OCI-LY7 (cell line): ENCODE data around the gene LRCH3. TPM values are rescaled to one million over a fixed set of nuclear protein-coding genes. Genes with fewer than 3 reads are reported as not detected.

Experiments used
- BruUV-seq: library from RNA; stranded (reverse); fragments of 400-500 nt; replicated peaks from 2 replicates; lab custom pipeline; 2021; lab: Mats Ljungman, UMichigan
- CTCF ChIA-PET: fragments of 300-600 bp; sonication (Branson Sonifier 250); formaldehyde crosslinking; loops from one replicate; lab custom pipeline; 2022; ENCODE audit warnings: antibody characterized with exemption; ENCODE audit not compliant: unreplicated experiment; lab: Charles Lee
- POLR2A ChIA-PET: fragments of 300-600 bp; sonication (Branson Sonifier 250); formaldehyde crosslinking; loops from one replicate; lab custom pipeline; 2022; ENCODE audit warnings: antibody characterized with exemption; lab: Charles Lee
- DNase-seq: peaks from one replicate; pipeline ENCODE4 v3.0.0-alpha.2; 2015; ENCODE audit warnings: low spot score
- H2AFZ ChIP-seq: fragments of 200-600 bp; sonication (generic), shearing (Covaris generic); 2 replicates; pipeline ENCODE4 v1.6.1; 2014; ENCODE audit warnings: mild to moderate bottlenecking, antibody characterized with exemption, low read length, moderate library complexity
- H3K27ac ChIP-seq: fragments of 200-600 bp; sonication (generic); 2 replicates; pipeline ENCODE4 v1.5.1; 2014; ENCODE audit warnings: mixed run types, low read depth, mild to moderate bottlenecking, moderate library complexity, low read length, inconsistent platforms; ENCODE audit not compliant: poor library complexity, severe bottlenecking
- H3K36me3 ChIP-seq: fragments of 200-600 bp; sonication (generic); 2 replicates; pipeline ENCODE4 v1.6.1; 2014; ENCODE audit warnings: mild to moderate bottlenecking, antibody characterized with exemption, low read length, moderate library complexity, mixed read lengths; ENCODE audit not compliant: insufficient read depth
- H3K4me1 ChIP-seq: fragments of 200-600 bp; sonication (generic); 2 replicates; pipeline ENCODE4 v1.5.1; 2014; ENCODE audit warnings: mild to moderate bottlenecking, low read length; ENCODE audit not compliant: insufficient read depth, poor library complexity, severe bottlenecking
- H3K4me2 ChIP-seq: fragments of 200-600 bp; sonication (generic); 2 replicates; pipeline ENCODE4 v1.6.1; 2014; ENCODE audit warnings: mild to moderate bottlenecking, low read length
- H3K4me3 ChIP-seq: fragments of 200-600 bp; sonication (generic); 2 replicates; pipeline ENCODE4 v1.5.1; 2014; ENCODE audit warnings: mild to moderate bottlenecking, low read depth, low read length; ENCODE audit not compliant: poor library complexity, severe bottlenecking
- H3K79me2 ChIP-seq: fragments of 200-600 bp; sonication (generic); 2 replicates; pipeline ENCODE4 v1.6.1; 2016; ENCODE audit warnings: low read depth, mild to moderate bottlenecking, low read length, moderate library complexity, mixed read lengths; ENCODE audit not compliant: insufficient read depth
- H3K9me2 ChIP-seq: fragments of 200-600 bp; sonication (generic); 2 replicates; pipeline ENCODE4 v1.6.1; 2016; ENCODE audit warnings: mild to moderate bottlenecking, low read length, mixed read lengths; ENCODE audit not compliant: insufficient read depth
- H3K9me3 ChIP-seq: fragments of 200-600 bp; sonication (generic); 2 replicates; pipeline ENCODE4 v1.6.1; 2014; ENCODE audit warnings: mild to moderate bottlenecking, mixed run types, low read length, mixed read lengths
- H4K20me1 ChIP-seq: fragments of 200-600 bp; sonication (generic); 2 replicates; pipeline ENCODE4 v1.6.1; 2014; ENCODE audit warnings: mild to moderate bottlenecking, antibody characterized with exemption, low read length, moderate library complexity, mixed read lengths; ENCODE audit not compliant: insufficient read depth
- EZH2phosphoT487 ChIP-seq: fragments of 200-600 bp; sonication (generic); IDR thresholded peaks from 2 replicates; pipeline ENCODE4 v1.6.1; 2018; ENCODE audit warnings: low read depth, borderline replicate concordance, mild to moderate bottlenecking, mixed run types, antibody characterized with exemption, low read length, moderate library complexity, mixed read lengths
- intact Hi-C: fragments of 100-400 bp; cut with micrococcal nuclease; formaldehyde crosslinking; loops from one replicate; pipeline ENCODE4 v1.10.0; 2022; ENCODE audit not compliant: unreplicated experiment
- total RNA-seq, 2 experiments: library from RNA; depleted of rRNA in 1 of 2; stranded (reverse); fragments of >200 nt in 1 of 2; shearing (Covaris generic) in 1 of 2; gene quantifications; 2 replicates each; pipeline ENCODE4 v1.2.3, GENCODE V29; 2014 to 2022
- TF ChIP-seq, protein P1 (sequence below): fragments of 200-600 bp; sonication (generic); conservative IDR thresholded peaks from 2 replicates; pipeline ENCODE4 v1.5.1; 2014; ENCODE audit warnings: mild to moderate bottlenecking, antibody characterized with exemption, low read length, moderate library complexity, mixed read lengths

Gene LRCH3
- total RNA-seq, 2 experiments from 2014 or later = 39.0 to 52.6 TPM

GRCh38 chr3:197810901-197811300 lies 19.8 kb downstream of the LRCH3 start:
- ChIA-PET CTCF (interaction anchor here (0.7 kb wide), 1 partner anchor 28 kb away, joined by 3 read pairs; no protein-coding TSS in a partner anchor), POLR2A (interaction anchor here (0.6 to 1.3 kb wide), 2 partner anchors 16 to 188 kb away, joined by 4 to 5 read pairs; no protein-coding TSS in a partner anchor)
- Histone ChIP-seq H3K4me2 (no peak overlapping the region), H3K79me2 (peaks cover 20% of the 10 kb centered on the region; the same call in 1 of the 2 replicates), H3K4me1 (no peaks in the 10 kb centered on the region), H3K4me3 (no peak overlapping the region), H3K27ac (no peak overlapping the region), H3K36me3 (no peaks in the 10 kb centered on the region), H4K20me1 (no peaks in the 10 kb centered on the region), H2AFZ (no peak overlapping the region), H3K9me3 (no peaks in the 10 kb centered on the region), H3K9me2 (no peaks in the 10 kb centered on the region)
- no peak for TF ChIP-seq EZH2phosphoT487
- TF ChIP-seq, protein P1, sequence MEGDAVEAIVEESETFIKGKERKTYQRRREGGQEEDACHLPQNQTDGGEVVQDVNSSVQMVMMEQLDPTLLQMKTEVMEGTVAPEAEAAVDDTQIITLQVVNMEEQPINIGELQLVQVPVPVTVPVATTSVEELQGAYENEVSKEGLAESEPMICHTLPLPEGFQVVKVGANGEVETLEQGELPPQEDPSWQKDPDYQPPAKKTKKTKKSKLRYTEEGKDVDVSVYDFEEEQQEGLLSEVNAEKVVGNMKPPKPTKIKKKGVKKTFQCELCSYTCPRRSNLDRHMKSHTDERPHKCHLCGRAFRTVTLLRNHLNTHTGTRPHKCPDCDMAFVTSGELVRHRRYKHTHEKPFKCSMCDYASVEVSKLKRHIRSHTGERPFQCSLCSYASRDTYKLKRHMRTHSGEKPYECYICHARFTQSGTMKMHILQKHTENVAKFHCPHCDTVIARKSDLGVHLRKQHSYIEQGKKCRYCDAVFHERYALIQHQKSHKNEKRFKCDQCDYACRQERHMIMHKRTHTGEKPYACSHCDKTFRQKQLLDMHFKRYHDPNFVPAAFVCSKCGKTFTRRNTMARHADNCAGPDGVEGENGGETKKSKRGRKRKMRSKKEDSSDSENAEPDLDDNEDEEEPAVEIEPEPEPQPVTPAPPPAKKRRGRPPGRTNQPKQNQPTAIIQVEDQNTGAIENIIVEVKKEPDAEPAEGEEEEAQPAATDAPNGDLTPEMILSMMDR = no peak
- DNase-seq = no peak
- no TSS peak for BruUV-seq
- intact Hi-C loops = no loop called here

DNA sequence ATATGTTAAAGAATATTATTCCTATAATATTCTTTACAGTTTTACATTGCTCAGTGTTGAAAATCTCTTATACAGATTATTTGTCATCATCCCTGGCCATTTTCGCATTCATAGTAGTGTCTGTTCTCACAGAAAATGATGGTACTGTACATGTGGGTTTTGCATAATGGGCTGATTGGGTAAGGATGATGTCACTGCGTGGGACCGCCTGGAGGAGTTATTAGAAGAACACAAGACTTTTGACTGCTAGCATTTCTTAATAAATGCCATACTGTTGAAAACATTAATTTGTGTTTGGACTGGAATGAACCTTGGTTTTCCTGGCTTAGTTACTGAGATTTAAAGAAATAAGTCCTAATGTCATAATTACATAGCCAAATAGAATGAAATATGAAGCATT lies 20.3 kb downstream of the LRCH3 start:
- Histone ChIP-seq H3K4me2 (no peak overlapping the region), H3K4me3 (no peak overlapping the region), H3K9me2 (no peaks in the 10 kb centered on the region), H3K4me1 (no peaks in the 10 kb centered on the region), H3K36me3 (no peaks in the 10 kb centered on the region), H4K20me1 (no peaks in the 10 kb centered on the region), H2AFZ (no peak overlapping the region), H3K27ac (no peak overlapping the region), H3K79me2 (peaks cover 20% of the 10 kb centered on the region; the same call in 1 of the 2 replicates), H3K9me3 (no peaks in the 10 kb centered on the region)
- intact Hi-C loops = no loop called here
- POLR2A ChIA-PET = no interaction called here
- no peak for DNase-seq
- BruUV-seq = no TSS peak
- TF ChIP-seq, protein P1 = no peak
- TF ChIP-seq EZH2phosphoT487 = no peak
- CTCF ChIA-PET = no interaction called here

DNA sequence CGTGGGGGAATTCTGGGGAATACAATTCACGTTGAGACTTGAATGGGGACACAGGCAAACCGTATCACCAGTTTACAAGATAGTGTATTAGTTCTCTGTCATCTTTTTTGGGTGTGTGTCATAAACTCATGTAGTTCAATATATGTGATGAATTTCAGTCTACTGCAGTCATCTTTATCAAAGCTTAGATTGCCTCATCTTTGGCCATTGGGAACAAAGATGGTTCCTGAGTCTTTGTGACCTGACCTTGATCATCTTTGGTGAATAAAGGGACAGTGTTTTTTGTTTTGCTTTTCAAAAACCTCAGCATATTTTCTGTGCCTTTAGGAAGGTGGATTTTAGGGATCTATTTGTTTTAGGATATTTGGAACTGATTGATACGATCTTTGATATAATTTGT lies 23.3 kb downstream of the LRCH3 start:
- no peaks in the 10 kb centered on the region for H3K4me1 ChIP-seq
- no peaks in the 10 kb centered on the region for H4K20me1 ChIP-seq
- no peaks in the 10 kb centered on the region for H3K9me3 ChIP-seq
- TF ChIP-seq, protein P1 = no peak
- no peak for TF ChIP-seq EZH2phosphoT487
- ChIA-PET CTCF (no interaction called here), POLR2A (interaction anchor here (1.2 kb wide), 1 partner anchor 14 kb away, joined by 6 read pairs; no protein-coding TSS in a partner anchor)
- H3K9me2 ChIP-seq = no peaks in the 10 kb centered on the region
- H3K36me3 ChIP-seq = no peaks in the 10 kb centered on the region
- DNase-seq = no peak
- no peak overlapping the region for H3K4me3 ChIP-seq
- intact Hi-C loops = no loop called here
- no peak overlapping the region for H3K4me2 ChIP-seq
- no TSS peak for BruUV-seq
- H3K79me2 ChIP-seq = peaks cover 27% of the 10 kb centered on the region; the same call in 1 of the 2 replicates
- no peak overlapping the region for H2AFZ ChIP-seq
- no peak overlapping the region for H3K27ac ChIP-seq
